GM19468 (cell line): Measurements from ENCODE around the gene SERPINH1.
"Not testable (repeated sequence)": the region's sequence is repeated elsewhere in the genome, so short reads cannot be mapped to it uniquely, and the experiment has no call there.

Source experiments
- ATAC-seq: cut with Tn5 transposase; IDR thresholded peaks from one replicate; pipeline ENCODE4 v1.9.1; 2021; ENCODE audit warnings: mild to moderate bottlenecking, moderate library complexity, moderate number of reproducible peaks; ENCODE audit not compliant: unreplicated experiment; ENCODE audit errors: extremely low read depth

SERPINH1 gene

GRCh38 chr11:75571625-75572024, 9.6 kb downstream of the SERPINH1 start:
- no peak for ATAC-seq

DNA sequence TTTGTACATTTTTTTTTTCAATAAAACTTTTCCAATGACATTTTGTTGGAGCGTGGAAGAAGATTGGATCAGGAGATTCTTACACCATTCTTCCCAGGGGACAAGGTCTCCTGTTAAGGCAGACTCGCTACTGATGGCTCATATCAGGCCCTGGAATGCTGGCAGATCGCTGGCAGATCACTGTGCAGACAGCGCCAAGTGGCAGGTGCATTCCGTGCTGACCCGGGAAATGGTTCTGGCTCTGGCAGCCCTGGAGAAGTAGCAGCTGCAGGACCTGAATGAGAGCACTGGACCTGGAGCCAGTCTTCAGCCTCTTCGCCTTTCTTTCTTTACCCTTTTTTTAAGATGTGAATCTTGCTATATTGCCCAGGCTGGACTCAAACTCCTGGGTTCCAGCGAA, 10.7 kb downstream of the SERPINH1 start:
- no peak for ATAC-seq

GRCh38 chr11:75574698-75575602, 12.9 kb downstream of the SERPINH1 start:
- no peak for ATAC-seq

- no peak for ATAC-seq
These were observed 14.0 kb downstream of the SERPINH1 start for GRCh38 chr11:75576017-75576416.

DNA sequence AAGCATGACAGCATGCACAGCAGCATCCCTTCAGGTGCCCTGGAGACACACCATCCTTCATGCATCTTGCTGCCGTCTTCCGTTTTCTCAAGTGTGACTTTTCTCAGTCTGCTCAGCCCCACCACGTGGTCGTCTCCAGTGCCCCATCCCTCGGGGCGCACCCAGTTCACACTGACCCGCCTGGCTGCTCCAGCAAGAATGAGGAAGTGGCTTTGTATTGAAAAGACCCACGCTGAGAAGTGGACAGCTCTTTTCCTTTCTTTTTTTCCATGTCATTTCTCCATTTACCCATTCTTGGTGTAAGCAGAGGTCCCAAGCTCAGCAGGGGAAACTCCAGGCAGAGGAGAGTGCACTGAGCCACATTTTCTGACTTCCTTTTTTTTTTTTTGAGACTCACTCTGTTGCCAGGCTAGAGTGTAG, 14.5 kb downstream of the SERPINH1 start:
- peak; percentile 18 for ATAC-seq

DNA sequence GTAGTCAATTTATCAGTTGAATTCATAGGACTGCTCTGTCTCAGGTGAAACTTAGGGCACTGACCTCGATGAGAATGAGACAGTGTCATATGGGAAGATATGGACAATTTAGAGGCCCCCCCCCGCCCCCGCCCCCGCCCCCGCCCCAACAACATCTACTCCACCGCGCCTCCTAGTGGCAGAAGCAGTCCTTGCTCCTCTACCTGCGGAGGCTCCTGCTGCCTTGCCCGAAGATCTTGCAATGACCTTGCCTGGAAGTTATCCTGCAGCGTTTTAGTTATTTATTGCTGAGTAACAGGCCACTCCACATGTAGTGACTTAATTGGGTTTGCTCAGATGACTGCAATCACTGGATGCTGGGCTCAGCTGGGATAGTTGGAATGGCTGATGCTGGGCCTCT, 15.2 kb downstream of the SERPINH1 start:
- no peak for ATAC-seq

GRCh38 chr11:75578977-75579376, 16.9 kb downstream of the SERPINH1 start:
- no peak for ATAC-seq

DNA sequence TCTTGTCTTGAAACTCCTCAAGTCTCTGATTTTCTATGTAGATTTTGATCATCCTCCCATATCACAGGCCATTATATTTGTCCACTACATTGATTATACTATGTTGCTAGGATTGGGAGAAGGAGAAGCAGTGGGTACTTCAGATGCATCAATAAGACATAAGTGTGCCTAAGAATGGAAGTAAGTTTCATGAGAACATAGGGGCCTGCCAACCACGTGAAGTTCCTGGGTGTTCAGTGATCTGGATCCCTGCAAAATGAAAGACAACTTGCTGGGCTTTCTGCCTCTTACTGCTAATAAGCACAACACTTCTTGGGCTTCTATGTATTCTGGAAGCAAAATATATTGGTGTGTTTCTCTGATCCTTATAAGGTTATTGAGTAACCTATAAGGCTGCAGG, 17.8 kb downstream of the SERPINH1 start:
- no peak for ATAC-seq

GRCh38 chr11:75582506-75582894, 20.4 kb downstream of the SERPINH1 start:
- no peak for ATAC-seq

DNA sequence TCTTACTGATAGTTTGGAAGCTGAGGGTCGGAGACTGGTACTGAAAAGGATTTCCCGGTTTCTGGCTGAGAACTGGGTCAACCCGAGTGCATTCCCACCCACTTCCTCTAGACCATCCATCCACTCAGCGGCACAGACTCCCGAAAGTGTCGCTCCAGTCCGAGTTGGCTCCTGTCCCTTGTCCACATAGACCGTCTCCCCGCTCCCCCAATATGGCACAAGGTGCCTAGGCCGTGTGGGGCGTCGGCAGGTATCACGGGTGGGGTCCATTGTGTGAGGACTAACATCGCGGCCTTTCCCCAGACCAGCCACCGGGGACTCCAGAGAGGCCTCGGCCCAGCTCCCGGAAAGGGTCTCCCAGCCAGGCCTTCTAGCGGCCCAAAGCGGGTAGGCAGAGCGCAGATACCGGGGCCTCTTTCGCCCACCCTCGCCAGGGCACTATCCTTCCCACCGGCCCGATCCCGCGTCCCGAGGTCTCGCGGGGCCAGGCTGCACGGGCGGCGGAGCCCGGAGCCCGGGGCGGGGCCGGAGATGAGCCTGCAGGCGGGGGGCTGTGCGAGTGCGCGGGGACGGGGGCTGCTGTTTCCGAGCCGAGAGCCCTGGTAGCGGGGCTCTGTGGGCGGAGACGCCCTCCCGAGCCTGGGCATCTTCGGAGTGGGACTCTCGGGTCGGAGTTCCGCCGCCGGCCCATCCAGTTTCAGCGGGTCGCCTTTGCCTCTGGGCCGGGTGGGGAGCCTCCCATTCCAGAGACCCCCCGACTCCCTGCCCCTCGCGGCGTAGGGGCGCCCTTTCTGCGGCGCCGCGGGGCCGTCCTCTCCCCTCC, 21.1 kb downstream of the SERPINH1 start:
- peak; percentile 20 for ATAC-seq

- ATAC-seq = no peak
These were observed 21.9 kb downstream of the SERPINH1 start for GRCh38 chr11:75583718-75584658.

DNA sequence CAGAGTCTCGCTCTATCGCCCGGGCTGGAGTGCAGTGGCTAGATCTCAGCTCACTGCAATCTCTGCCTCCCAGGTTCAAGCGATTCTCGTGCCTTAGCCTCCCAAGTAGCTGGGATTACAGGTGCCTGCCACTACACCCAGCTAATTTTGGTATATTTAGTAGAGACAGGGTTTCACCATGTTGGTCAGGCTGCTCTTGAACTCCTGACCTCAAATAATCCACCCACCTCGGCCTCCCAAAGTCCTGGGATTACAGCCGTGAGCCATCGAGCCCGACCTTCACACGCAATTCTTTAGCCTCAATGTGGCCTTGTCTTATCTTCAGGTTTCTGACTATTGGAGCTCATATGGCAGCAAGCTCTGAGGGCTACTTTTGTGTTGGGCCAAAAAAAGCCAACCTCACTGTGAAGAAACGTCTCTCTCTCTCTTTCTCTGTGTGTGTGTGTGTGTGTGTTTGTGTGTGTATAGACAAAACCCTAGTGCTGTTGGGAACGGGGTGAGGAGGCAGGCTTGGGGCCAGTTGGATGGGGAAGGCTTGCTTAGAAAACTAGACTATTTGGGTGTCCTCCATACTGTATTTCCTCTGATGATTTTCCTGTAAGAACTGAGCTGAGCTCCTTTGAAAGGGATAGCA, 22.7 kb downstream of the SERPINH1 start:
- not testable (repeated sequence) for ATAC-seq

- no peak for ATAC-seq
These were observed 23.2 kb downstream of the SERPINH1 start for GRCh38 chr11:75585293-75585670.

DNA sequence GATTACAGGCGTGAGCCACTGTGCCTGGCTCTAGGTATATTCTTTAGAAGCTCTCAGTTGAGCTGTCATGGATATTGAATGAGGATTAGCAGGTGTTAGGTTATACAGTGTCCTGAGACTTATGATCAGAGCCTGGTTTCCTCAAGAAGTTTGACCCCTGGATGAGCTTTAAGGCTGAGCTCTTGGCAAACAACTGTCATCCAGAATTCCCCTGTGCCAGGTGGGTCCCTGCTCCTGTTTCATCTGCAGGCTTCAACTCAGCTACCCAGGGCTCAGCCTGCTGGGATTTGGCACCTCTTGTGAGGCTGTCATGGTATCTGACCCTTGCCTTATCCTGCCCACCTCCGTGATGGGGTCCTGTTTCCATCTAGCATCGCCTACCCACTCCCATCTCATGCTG, 24.3 kb downstream of the SERPINH1 start:
- no peak for ATAC-seq

GRCh38 chr11:75588051-75588481, 26.0 kb downstream of the SERPINH1 start:
- no peak for ATAC-seq

DNA sequence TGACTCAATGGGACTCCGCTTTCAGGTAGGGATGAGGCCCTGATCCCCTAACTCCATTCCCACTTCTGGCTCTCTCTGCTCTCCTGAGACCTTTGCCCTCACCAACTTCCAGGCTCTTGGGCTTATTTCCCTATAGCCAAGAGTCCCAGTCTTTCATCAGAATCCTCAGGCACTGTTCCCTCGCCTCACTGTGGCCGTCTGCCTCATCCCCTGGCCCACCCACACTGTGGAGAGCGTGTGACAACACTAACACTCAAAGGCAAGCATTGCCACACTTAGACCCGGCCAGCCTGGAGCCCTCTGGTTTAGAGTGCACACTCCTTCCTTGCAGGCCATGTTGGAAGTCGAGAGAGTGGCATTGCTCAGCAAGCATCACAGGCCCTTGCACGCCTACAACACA, 27.0 kb downstream of the SERPINH1 start:
- no peak for ATAC-seq

DNA sequence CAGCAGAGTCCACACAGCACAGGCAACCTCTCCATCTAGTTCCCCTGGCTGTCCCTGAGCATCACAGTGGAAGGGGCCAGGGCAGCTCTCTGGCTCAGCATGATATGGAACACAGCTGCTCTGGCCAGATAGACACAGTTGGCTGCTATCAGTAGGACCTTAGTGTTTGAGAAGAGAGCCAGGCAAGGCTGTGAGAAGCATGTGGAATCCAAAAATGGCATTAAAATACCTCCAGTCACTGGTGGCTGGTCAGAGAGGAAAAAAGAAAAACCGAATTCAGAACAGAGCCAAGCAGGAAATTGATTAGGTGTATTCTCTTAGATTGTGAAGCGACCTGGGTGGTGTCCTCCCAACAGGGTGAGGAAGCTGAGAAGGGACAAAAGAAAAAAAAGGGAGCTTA, 27.9 kb downstream of the SERPINH1 start:
- ATAC-seq = no peak

DNA sequence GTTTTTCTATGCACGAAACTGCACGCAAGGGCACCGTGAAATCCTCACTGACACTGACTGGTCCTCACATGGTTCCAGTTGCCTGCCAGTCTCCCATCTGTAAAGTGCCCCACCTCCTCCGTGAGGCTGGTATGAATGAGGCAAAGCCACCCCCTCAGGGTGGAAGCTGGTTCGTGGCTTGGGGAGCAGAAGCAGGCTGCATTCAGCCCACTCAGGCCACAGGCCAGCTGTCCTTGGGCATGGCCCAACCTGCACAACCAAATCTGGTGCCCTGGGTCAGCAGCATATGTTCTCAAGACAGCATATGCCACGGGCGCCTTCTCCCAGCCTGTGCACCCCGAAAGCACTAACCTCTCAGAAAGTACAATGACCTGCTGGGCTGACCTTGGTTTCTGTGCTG, 29.3 kb downstream of the SERPINH1 start:
- no peak for ATAC-seq

DNA sequence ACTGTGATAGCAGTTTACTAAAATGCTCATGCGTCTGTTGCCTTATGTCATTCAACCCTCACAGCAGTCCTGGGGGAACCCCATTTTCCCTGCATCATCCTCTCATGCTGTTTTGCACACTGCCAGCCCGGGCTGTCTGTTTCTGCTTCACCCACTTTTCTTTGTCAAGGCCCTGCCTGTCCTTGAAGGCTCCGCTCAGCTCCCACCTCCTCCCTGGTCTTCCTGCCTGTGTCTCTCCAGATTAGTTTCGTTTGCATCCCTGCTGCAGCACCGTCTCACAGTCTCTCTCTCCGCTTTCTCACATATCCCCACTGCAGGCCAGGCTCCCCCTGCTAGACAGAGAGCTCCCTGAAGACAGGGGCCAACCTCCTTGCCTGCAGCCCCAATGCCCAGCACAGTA, 29.9 kb downstream of the SERPINH1 start:
- ATAC-seq = no peak

DNA sequence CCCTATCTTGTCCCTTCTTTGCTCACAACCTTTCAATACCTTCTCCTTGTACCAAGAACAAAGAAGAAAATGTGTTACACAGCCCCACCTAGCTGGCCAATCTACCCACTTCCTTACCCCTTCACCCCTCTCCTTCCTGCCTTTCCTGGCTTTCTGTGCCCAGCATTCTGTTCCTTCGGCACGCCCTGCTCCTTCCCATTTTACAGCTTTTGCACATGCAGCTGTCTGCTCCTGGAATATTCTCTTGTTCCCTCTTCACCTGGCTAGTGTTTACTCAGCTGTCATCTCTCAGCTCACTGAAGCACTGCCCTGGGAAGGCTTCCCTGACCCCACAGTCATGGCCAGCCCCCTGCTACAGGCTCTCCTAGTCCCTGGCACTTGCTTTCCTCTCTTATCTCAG, 30.7 kb downstream of the SERPINH1 start:
- ATAC-seq = no peak
